ENCODE data around the gene RPL35A.

- TF ChIP-seq CTCF (IDR thresholded peaks at IDR 0.05 in 4 of 5, conservative IDR thresholded peaks at IDR 0.05 in 1 of 5): no peak
- TF ChIP-seq POLR2A (IDR thresholded peaks at IDR 0.05): no peak
Measured at GRCh38 chr3:197989651-197990050, 39.7 kb downstream of the RPL35A start.

Data from gastrocnemius medialis (tissue), 4 donors.